Liver (tissue), 9 donors: ENCODE results near the gene TMEM145. TPM values are rescaled to one million over a fixed set of nuclear protein-coding genes. Genes with fewer than 3 reads are reported as not detected.
A peak's percentile ranks its signal among the peaks of the same experiment; 100 is the strongest.

Source experiments
- DNase-seq: peaks from one replicate; pipeline ENCODE4 v3.0.0-alpha.2; 2017; ENCODE audit warnings: low spot score
- H3K27ac ChIP-seq, 2 donors: one replicate each; pipeline ENCODE4 v1.7.0; 2013; ENCODE audit warnings: inconsistent platforms in 2 of 2, low read length in 2 of 2, control low read depth in 1 of 2, low read depth in 1 of 2, mild to moderate bottlenecking in 1 of 2
- H3K27me3 ChIP-seq, 4 donors: one replicate each; pipeline versions ENCODE4 v1.6.1 to v1.7.0; 2013; ENCODE audit warnings: low read length in 3 of 4, inconsistent platforms in 1 of 4, mild to moderate bottlenecking in 1 of 4, moderate library complexity in 1 of 4; ENCODE audit not compliant: control insufficient read depth in 4 of 4, insufficient read depth in 4 of 4
- H3K36me3 ChIP-seq, 4 donors: one replicate each; pipeline versions ENCODE4 v1.6.1 to v1.7.0; 2013; ENCODE audit warnings: low read length in 3 of 4, mild to moderate bottlenecking in 3 of 4, low read depth in 1 of 4, moderate library complexity in 1 of 4; ENCODE audit not compliant: control insufficient read depth in 4 of 4, insufficient read depth in 3 of 4
- H3K4me1 ChIP-seq, 4 donors: one replicate each; pipeline versions ENCODE4 v1.6.1 to v1.7.0; 2013; ENCODE audit warnings: low read length in 3 of 4, mild to moderate bottlenecking in 3 of 4, moderate library complexity in 1 of 4; ENCODE audit not compliant: control insufficient read depth in 4 of 4, insufficient read depth in 4 of 4
- H3K4me3 ChIP-seq, 3 donors: one replicate each; pipeline versions ENCODE4 v1.6.1 to v1.7.0; 2013; ENCODE audit warnings: low read length in 3 of 3, control low read depth in 1 of 3, low read depth in 1 of 3, mild to moderate bottlenecking in 1 of 3
- H3K9ac ChIP-seq, 2 donors: one replicate each; pipeline ENCODE4 v1.7.0; 2013; ENCODE audit warnings: low read length in 2 of 2, mild to moderate bottlenecking in 2 of 2, moderate library complexity in 2 of 2, control low read depth in 1 of 2, low read depth in 1 of 2
- H3K9me3 ChIP-seq, 4 donors: one replicate each; pipeline versions ENCODE4 v1.6.1 to v1.7.0; 2013; ENCODE audit warnings: low read length in 3 of 4; ENCODE audit not compliant: control insufficient read depth in 4 of 4
- ATF3 ChIP-seq: IDR thresholded peaks from 2 replicates; pipeline ENCODE4 v1.6.1; 2016; ENCODE audit warnings: antibody characterized with exemption
- CTCF ChIP-seq: fragments of 150-350 bp; IDR thresholded peaks from 2 replicates; pipeline ENCODE4 v1.5.1; 2017; ENCODE audit warnings: improper control_type of control experiment, low read depth, low read length; ENCODE audit not compliant: missing input control
- EGR1 ChIP-seq, 2 donors: IDR thresholded peaks; 2 replicates each; pipeline ENCODE4 v1.6.1; 2016 to 2018; ENCODE audit warnings: antibody characterized with exemption in 2 of 2, low read depth in 2 of 2
- FOXA2 ChIP-seq: IDR thresholded peaks from 2 replicates; pipeline ENCODE4 v1.6.1; 2016; ENCODE audit warnings: antibody characterized with exemption
- JUND ChIP-seq, 2 donors: IDR thresholded peaks; 2 replicates each; pipeline ENCODE4 v1.6.1; 2016; ENCODE audit warnings: antibody characterized with exemption in 2 of 2
- MAX ChIP-seq: IDR thresholded peaks from 2 replicates; pipeline ENCODE4 v1.6.1; 2016; ENCODE audit warnings: antibody characterized with exemption
- NR2F2 ChIP-seq: IDR thresholded peaks from 2 replicates; pipeline ENCODE4 v1.6.1; 2016; ENCODE audit warnings: antibody characterized with exemption
- RAD21 ChIP-seq, 2 donors: IDR thresholded peaks; 2 replicates each; pipeline ENCODE4 v1.6.1; 2016; ENCODE audit warnings: antibody characterized with exemption in 2 of 2, mild to moderate bottlenecking in 2 of 2
- REST ChIP-seq: IDR thresholded peaks from 2 replicates; pipeline ENCODE4 v1.6.1; 2016; ENCODE audit warnings: antibody characterized with exemption, mild to moderate bottlenecking
- RXRA ChIP-seq, 2 donors: IDR thresholded peaks; 2 replicates each; pipeline ENCODE4 v1.6.1; 2017 to 2018; ENCODE audit warnings: antibody characterized with exemption in 2 of 2, mild to moderate bottlenecking in 1 of 2
- SP1 ChIP-seq: IDR thresholded peaks from 2 replicates; pipeline ENCODE4 v1.6.1; 2018; ENCODE audit warnings: antibody characterized with exemption, mild to moderate bottlenecking
- TAF1 ChIP-seq: conservative IDR thresholded peaks from 2 replicates; pipeline ENCODE4 v1.6.1; 2016; ENCODE audit warnings: antibody characterized with exemption, mild to moderate bottlenecking
- YY1 ChIP-seq: IDR thresholded peaks from 2 replicates; pipeline ENCODE4 v1.6.1; 2016; ENCODE audit warnings: antibody characterized with exemption, mild to moderate bottlenecking
- WGBS: extraction: QIAGEN DNeasy Blood & Tissue Kit; methylation state at CpG from one replicate; pipeline ENCODE4 v1.1.7; 2013; 5-methylcytosine and 5-hydroxymethylcytosine counted together
- polyA plus RNA-seq, 2 donors: library from polyadenylated mRNA; stranded (reverse) in 1 of 2; unstranded in 1 of 2; fragments of 200-250 nt in 1 of 2; fragments of >200 nt in 1 of 2; fragmentation: Nextera tagmentation in 1 of 2; extraction: Ambion mirVana in 1 of 2; gene quantifications; one replicate each; pipeline versions ENCODE4 v1.2.1 to v1.2.3, GENCODE V29; 2013 to 2015
- total RNA-seq, 2 donors: library from RNA; depleted of rRNA; stranded (reverse); fragments of >200 nt; gene quantifications; one replicate each; pipeline ENCODE4 v1.2.3, GENCODE V29; 2014
- donor health status: healthy.
- donor health status: healthy.
- donor health status: healthy.
- donor health status: healthy.
- donor health status: healthy.

Gene TMEM145
- total and polyA plus RNA-seq, 4 donors, result 0.02 to 0.08 TPM; not detected in 2

GRCh38 chr19:42295831-42296525, 17.1 kb upstream of the TMEM145 start:
- H3K4me1 ChIP-seq, result peaks cover 0 to 8% (median 2%) of the 10 kb centered on the region in 4 donors
- WGBS, result 80% methylated on average over 6 of the region's 6 CpGs
- H3K36me3 ChIP-seq, result peaks cover 12 to 39% (median 19%) of the 10 kb centered on the region in 4 donors
- H3K9ac ChIP-seq, result no peak overlapping the region
- H3K4me3 ChIP-seq, result no peak overlapping the region
- peak; percentile 73 to 84 for TF ChIP-seq RAD21 (IDR thresholded peaks at IDR 0.05)
- no peak for TF ChIP-seq SP1
- TF ChIP-seq RXRA (IDR thresholded peaks at IDR 0.05), result peak in 1 of 2 donors; percentile 88
- no peak for TF ChIP-seq MAX
- no peak for TF ChIP-seq REST
- peak; percentile 88 for TF ChIP-seq CTCF
- peak; percentile 94 for DNase-seq
- no peaks in the 10 kb centered on the region for H3K9me3 ChIP-seq
- H3K27me3 ChIP-seq, result no peaks in the 10 kb centered on the region
- no peak overlapping the region for H3K27ac ChIP-seq

- TF ChIP-seq JUND (IDR thresholded peaks at IDR 0.05) (no peak), SP1 (no peak), ATF3 (no peak), TAF1 (no peak), EGR1 (IDR thresholded peaks at IDR 0.05; ENCODE audit: low read depth in 2 of 2) (no peak), YY1 (no peak), MAX (no peak), NR2F2 (no peak), FOXA2 (no peak)
- 95% methylated on average over 15 of the region's 15 CpGs for WGBS
- Histone ChIP-seq H3K27ac (no peak overlapping the region), H3K9ac (no peak overlapping the region), H3K36me3 (peaks cover 12 to 29% (median 16%) of the 10 kb centered on the region in 4 donors), H3K27me3 (no peaks in the 10 kb centered on the region), H3K4me1 (peaks cover 0 to 13% (median 5%) of the 10 kb centered on the region in 4 donors), H3K9me3 (no peaks in the 10 kb centered on the region), H3K4me3 (no peak overlapping the region)
- DNase-seq, result no peak
Measured at GRCh38 chr19:42297039-42297438, 16.1 kb upstream of the TMEM145 start.
